ENCODE data around the gene CACHD1.
"Not testable (repeated sequence)": the region's sequence is repeated elsewhere in the genome, so short reads cannot be mapped to it uniquely, and the experiment has no call there.

Gene CACHD1

DNA sequence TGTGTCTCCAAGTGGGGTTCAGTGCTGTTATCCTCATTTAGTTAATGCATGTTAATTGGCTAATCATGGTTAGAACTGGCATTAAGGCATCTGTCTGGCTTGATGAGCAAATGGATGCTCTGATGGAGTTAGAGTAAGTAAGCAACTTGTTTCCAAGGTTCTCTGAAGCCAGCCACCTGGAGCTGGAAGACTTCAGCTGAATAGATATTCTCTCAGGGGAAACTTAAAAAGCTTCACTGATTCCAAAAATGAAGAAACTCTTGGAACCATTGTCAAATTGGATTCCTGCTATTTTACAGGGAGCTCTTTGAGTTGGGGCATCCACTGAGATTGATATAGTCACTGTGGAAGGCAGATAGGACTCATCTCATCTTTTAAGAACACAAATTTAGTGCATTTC lies 118.9 kb downstream of the CACHD1 start:
- no peak for DNase-seq (ENCODE audit: low spot score)

GRCh38 chr1:64590316-64590715 lies 120.4 kb downstream of the CACHD1 start:
- no peak for DNase-seq (ENCODE audit: low spot score)

DNA sequence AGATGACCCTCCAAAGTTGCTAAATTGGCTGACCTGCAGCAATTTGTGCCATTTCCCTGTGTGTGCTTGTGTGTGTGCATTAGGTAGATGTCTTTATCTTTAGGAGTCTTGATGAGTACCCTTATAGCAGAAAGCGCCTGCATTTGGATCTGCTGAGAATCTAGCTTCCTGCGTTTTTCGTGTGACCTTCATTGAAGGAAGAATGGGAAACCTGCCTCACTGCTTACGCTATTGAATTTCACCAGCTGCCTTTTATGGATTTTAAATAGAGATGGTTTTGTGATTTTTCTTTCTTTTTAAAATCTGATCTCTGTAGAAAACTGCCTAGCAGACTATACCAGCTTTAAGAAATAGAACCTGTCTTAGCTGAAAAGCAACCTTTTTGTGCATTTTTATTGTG lies 124.5 kb downstream of the CACHD1 start:
- DNase-seq (ENCODE audit: low spot score) = no peak

GRCh38 chr1:64595871-64596515 lies 126.1 kb downstream of the CACHD1 start:
- no peak for DNase-seq (ENCODE audit: low spot score)

DNA sequence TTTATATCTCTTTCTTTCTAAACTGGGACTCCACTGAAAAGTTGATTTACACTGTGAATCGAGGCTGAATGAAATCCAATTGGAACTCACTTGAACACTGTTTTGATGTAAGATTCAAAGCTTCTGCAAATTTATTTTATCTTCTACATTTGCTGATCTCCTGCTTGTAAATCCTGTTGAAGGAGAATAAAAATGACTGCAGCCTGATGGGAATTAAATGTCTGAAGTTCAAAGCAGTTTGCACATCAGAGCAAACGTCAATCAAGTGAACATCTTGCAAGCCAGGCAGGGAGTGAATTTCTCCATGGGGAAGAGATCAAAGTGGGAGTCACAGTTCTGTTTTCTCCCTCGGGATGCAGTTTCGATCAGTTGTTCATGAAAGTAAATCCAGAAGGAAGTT lies 127.2 kb downstream of the CACHD1 start:
- DNase-seq (ENCODE audit: low spot score) = no peak

DNA sequence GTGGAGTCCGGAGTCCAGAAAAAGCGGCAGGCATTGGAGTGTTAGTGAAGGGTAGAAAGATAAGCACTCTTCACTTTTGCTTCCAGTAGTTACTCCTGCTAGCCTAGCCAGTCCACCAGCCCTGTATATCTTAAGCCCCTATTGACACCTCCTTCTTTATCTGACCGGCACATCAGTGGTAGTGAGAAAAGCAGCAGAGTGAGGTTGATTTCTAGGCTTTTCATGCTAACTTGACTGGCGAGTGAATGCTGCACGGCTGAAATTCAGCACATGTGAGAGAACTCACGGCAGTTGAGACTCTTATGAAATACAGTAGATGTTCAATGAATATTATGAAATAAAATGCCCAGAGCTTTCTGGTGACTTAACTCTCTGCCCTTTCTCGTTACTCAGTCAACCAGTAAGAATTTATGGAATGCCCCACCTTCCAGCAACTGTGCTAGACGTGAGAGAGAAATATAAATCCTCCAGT lies 128.2 kb downstream of the CACHD1 start:
- no peak for DNase-seq (ENCODE audit: low spot score)

DNA sequence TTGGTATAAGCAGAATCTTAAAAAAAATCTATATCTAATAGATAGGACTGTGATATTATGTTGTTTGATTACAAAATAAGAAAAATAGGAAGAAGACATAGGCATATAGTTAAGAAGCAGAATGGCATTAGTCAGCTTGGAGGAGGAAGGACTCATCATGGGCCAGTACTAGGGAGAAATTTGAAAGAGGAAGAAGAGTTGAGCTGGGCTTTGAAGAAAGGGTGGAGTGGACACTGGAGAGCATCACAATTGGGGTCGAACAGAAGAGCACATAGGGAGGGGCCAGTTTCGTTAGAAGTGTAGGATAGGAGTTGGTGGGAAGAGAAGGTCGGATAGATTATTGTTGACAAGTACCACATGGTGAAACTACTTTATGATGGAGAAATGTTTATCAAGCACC lies 129.3 kb downstream of the CACHD1 start:
- DNase-seq (ENCODE audit: low spot score) = no peak

DNA sequence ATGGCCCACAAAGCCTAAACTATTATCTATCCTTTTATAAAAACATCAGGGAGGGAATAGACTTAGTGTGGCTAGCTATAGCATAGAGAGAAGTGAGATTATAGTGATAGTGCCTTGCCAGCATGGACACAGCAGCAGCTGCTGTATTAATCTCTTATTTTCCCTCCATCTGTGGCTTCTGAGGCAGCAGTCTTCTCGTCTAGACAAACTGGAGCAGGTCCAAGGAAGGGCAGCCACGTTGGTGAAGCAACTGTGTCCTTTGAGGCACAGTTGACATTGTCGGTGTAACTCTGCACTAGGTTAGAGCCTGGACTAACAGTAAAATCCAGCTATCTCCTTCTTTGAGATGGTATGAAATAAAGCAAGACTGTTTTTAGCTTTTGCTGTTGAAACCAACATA lies 131.3 kb downstream of the CACHD1 start:
- DNase-seq (ENCODE audit: low spot score) = no peak

DNA sequence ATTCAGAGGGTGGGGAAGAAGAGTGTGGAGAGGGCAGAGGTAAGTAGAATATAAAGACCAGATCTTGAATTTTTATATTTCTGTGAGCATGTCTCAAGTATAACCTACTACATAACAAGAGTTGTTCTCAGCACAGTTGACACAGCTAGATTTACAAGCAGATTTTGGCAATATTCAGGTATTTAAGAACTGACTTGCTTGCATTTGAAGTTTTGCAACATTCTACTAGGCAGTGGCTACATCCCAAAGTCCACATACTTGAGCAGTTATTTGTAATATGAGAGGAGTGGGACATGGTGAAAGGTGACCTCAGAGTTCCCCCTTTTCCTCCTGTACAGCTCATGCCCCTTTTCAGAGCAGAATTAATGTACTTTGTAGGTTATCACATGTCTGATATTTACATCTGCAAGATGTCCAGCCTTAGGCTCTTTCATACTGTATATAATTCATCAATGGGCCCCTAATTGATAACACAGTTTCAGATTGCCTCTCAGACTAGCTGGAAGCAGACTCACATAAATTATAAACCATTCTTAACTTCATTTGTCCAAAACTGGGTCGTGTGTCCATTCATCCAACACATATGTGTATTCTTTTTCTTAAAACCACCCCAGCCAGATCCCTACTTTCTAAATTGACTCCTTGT lies 138.2 kb downstream of the CACHD1 start:
- no peak for DNase-seq (ENCODE audit: low spot score)

GRCh38 chr1:64608651-64609048 lies 138.7 kb downstream of the CACHD1 start:
- no peak for DNase-seq (ENCODE audit: low spot score)

DNA sequence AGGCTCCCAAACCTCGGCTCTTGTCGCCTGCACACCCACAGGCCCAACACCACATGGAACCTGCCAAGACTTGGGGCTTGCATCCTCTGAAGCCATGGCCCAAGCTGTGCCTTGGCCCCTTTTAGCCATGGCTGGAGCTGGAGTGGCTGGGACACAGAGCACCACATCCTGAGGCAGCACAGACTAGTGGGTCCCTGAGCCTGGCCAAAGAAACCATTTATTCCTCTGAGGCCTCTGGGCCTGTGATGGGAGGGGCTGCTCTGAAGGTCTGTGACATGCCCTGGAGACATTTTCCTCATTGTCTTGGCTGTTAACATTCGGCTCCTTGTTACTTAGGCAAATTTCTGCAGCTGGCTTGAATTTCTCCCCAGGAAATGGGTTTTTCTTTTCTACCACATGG lies 141.0 kb downstream of the CACHD1 start:
- not testable (repeated sequence) for DNase-seq (ENCODE audit: low spot score)

DNA sequence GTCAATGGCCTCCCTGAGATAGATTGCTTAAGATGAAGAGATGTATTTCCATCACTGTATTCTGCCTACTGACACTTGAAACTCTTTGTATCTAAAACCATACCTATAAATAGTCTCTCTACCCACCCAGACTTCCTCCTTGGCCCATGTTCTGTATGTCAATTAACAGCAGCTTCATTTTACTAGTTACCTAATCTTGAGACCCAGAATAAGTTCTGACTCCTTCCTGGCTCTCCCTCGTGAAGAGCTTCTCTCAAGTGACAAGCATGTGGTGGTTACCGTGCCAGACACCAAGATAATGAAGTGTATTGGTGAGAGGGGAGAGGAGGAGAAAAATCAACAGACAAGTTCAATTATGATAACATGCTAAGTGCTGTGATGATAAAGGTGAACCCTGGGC lies 146.1 kb downstream of the CACHD1 start:
- DNase-seq (ENCODE audit: low spot score) = no peak

GRCh38 chr1:64623750-64624191 lies 153.8 kb downstream of the CACHD1 start:
- DNase-seq (ENCODE audit: low spot score) = no peak

GRCh38 chr1:64624218-64624713 lies 154.3 kb downstream of the CACHD1 start:
- no peak for DNase-seq (ENCODE audit: low spot score)

DNA sequence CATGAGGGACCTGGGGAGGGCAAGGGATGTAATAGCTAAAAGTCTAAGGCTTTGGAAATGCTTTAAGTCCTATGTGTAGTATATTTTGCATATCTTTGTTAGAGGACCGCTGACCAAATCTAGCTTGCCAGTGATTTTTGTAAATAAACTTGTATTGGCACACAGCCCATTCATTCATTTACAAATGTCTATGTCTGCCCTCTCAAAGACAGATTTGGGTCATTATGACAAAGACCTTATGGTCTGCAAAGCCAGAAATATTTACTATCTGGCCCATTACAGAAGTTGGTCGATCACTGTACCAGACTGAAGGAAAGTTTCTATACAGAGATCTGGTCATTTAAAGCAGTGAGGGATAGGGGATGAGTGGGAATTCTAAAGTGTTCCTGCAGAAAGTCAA lies 154.9 kb downstream of the CACHD1 start:
- DNase-seq (ENCODE audit: low spot score) = no peak

DNA sequence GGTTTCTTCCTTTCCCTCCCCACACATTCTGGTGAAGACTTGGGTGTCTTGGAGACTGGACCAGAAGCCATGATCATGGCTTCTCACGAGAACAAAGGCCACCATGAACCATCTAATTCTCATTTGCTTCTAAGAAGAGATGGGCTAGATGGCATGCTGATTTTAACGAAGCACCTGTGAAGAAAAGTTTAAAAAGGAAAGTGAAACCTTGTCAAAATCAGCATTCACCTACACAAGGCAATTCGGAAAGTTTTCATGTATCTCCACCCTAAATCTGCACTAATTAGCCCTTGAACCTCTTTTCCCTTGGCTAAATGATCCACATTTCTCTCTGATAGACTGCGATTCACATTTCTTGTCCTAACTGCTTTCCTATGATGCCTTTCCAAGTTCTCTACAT lies 160.7 kb downstream of the CACHD1 start:
- no peak for DNase-seq (ENCODE audit: low spot score)

DNA sequence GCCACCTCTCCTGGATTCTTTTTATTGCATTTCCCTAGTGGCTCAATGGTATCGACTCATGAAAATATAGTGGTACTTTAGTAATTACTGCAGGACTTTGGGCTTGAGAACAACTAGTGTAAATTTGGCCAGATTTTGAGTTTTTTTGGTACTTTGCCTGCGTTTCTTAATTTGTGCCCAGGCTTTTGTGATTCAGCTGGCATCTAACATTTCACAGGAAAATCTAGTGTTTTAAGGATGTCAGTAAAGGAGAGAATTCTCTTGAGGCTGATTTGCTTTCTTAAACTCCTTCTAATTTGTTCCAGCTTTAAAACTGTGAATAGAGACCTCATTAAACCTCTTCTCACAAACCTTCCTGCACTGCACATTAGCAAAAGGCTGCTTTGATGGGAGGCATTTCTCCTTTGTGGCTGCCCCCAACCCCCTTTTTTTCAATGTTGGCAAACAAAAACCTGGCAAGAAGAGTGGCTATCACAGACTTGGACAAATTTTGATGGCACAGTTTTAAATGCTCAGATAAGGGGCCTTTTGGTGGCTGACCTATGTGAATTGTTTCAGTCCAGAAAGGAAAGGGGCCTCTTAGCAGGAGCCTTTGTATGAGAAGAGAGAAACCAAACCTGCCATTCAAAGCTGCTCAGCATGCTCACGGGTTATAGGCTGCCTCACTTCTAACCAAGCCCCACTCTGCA lies 161.6 kb downstream of the CACHD1 start:
- DNase-seq (ENCODE audit: low spot score) = no peak

GRCh38 chr1:64632936-64633335 lies 163.0 kb downstream of the CACHD1 start:
- no peak for DNase-seq (ENCODE audit: low spot score)

DNA sequence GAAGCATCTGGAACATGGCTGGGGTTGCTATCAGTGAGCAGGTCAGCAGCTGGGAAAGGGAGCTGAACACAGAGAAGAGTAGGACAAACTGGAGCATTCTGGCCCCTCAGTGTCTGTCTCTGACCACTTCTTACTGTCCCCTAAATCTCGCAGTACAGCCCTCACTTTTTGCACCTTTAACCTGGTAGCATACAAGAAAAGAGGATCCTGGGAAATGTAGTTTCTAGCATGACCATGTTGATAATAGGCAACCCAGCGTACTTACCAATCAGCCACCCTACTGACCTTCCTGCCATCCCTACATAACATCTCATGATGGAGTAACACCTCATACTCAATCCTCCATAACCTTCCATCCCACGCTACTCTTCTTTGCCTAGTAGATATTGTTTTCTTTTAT lies 175.8 kb downstream of the CACHD1 start:
- no peak for DNase-seq (ENCODE audit: low spot score)

DNA sequence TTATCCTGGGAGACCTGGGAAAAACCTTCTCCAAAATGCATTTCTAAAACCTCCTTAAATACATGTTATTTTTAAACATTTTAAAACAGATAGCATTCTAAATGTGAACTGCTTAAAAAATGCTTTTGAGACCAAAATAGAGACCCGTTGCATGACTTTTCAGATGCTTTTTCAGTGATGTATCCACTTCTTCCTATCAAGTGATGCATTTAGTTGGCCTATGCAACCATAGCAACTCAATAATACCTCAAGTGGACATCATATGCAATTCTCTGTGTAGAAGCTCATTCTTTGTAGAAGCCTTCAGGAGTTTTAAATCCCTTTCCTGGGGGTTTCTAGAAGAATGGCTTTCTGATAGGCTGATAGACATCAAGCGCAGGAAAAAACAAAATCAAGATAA lies 180.5 kb downstream of the CACHD1 start:
- DNase-seq (ENCODE audit: low spot score) = no peak

DNA sequence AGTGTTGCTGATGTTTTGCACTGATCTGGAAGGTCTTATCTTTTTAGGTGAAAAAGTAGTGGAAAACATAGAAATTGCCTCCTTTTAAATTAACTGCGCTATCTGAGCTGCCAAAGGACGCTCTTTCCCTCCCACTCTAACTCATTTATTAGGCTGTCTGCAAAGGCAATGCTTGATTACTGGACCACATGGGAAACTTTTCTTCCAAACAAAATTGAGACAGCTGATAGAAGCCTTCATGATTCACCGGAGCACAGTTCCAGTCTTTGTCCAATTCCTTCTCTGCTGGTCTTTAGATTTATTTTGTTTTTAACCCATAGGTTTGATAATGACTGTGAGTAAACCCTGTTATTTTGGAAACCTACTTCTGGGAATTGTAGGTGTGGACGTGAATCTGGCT lies 181.9 kb downstream of the CACHD1 start:
- DNase-seq (ENCODE audit: low spot score) = no peak

DNA sequence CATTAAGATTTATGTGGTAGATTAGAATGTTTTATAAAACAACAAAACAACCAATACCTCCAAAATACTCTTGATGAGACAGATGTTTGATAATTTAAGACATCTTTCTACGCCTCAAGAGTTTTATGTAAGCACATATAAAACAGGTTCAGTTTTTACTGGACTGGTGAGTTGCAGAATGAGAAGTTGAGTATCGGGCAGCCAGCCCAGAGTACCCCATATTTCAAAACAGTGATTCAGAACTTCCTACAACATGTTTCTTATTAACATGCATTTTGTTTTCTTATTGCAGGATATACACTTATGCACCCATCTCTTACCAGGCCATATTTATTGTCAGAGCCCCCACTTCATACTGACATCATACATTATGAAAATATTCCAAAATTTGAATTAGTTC lies 183.5 kb downstream of the CACHD1 start:
- no peak for DNase-seq (ENCODE audit: low spot score)
